HEK293T (cell line): ENCODE results near the gene GALK2.
A peak's percentile ranks its signal among the peaks of the same experiment; 100 is the strongest.

Source experiments
- CTCF ChIA-PET: fragments of 350-600 bp; formaldehyde crosslinking; extraction: SDS; loops from one replicate; lab custom pipeline; 2021; ENCODE audit warnings: antibody characterized with exemption, inconsistent platforms; lab: Yijun Ruan, JAX
- POLR2A ChIA-PET: fragments of 350-600 bp; formaldehyde crosslinking; extraction: SDS; loops from one replicate; lab custom pipeline; 2020; ENCODE audit warnings: antibody characterized with exemption, inconsistent platforms; lab: Yijun Ruan, JAX
- DNase-seq: peaks from one replicate; pipeline ENCODE4 v3.0.0; 2012; ENCODE audit warnings: mixed read lengths; ENCODE audit errors: extremely low spot score
- ARNT ChIP-seq: fragments of 450-650 bp; IDR thresholded peaks from 2 replicates; pipeline ENCODE4 v1.6.1; 2017; ENCODE audit warnings: mild to moderate bottlenecking
- BHLHE40 ChIP-seq: fragments of 450-650 bp; IDR thresholded peaks from 2 replicates; pipeline ENCODE4 v1.6.1; 2016; ENCODE audit warnings: mild to moderate bottlenecking, moderate library complexity, borderline replicate concordance
- CTBP1 ChIP-seq: fragments of 450-650 bp; IDR thresholded peaks from 2 replicates; pipeline ENCODE4 v1.6.1; 2016; ENCODE audit warnings: borderline replicate concordance
- ELF4 ChIP-seq: fragments of 450-650 bp; IDR thresholded peaks from 2 replicates; pipeline ENCODE4 v1.6.1; 2017; ENCODE audit warnings: antibody characterized with exemption
- FOXA1 ChIP-seq: fragments of 450-650 bp; IDR thresholded peaks from 2 replicates; pipeline ENCODE4 v1.6.1; 2016; ENCODE audit warnings: mild to moderate bottlenecking
- FOXK2 ChIP-seq: fragments of 450-650 bp; IDR thresholded peaks from 2 replicates; pipeline ENCODE4 v1.6.1; 2016; ENCODE audit warnings: mild to moderate bottlenecking
- FOXM1 ChIP-seq: fragments of 450-650 bp; IDR thresholded peaks from 2 replicates; pipeline ENCODE4 v1.6.1; 2017; ENCODE audit warnings: mild to moderate bottlenecking, borderline replicate concordance
- HDGF ChIP-seq: fragments of 450-650 bp; IDR thresholded peaks from 2 replicates; pipeline ENCODE4 v1.6.1; 2017; ENCODE audit warnings: antibody characterized with exemption, borderline replicate concordance
- L3MBTL2 ChIP-seq: fragments of 450-650 bp; conservative IDR thresholded peaks from 2 replicates; pipeline ENCODE4 v1.6.1; 2016; ENCODE audit warnings: mild to moderate bottlenecking
- LEF1 ChIP-seq: fragments of 450-650 bp; IDR thresholded peaks from 2 replicates; pipeline ENCODE4 v1.6.1; 2017; ENCODE audit warnings: mild to moderate bottlenecking, borderline replicate concordance
- NFRKB ChIP-seq: fragments of 450-650 bp; IDR thresholded peaks from 2 replicates; pipeline ENCODE4 v1.6.1; 2016; ENCODE audit warnings: mild to moderate bottlenecking, moderate library complexity
- PKNOX1 ChIP-seq: fragments of 450-650 bp; IDR thresholded peaks from 2 replicates; pipeline ENCODE4 v1.6.1; 2016
- SP1 ChIP-seq: fragments of 450-650 bp; IDR thresholded peaks from 2 replicates; pipeline ENCODE4 v1.6.1; 2017
- SUZ12 ChIP-seq: fragments of 450-650 bp; IDR thresholded peaks from 2 replicates; pipeline ENCODE4 v1.6.1; 2016; ENCODE audit warnings: mild to moderate bottlenecking
- TARDBP ChIP-seq: fragments of 450-650 bp; IDR thresholded peaks from 2 replicates; pipeline ENCODE4 v1.6.1; 2016
- ZNF384 ChIP-seq: fragments of 450-650 bp; IDR thresholded peaks from 2 replicates; pipeline ENCODE4 v1.6.1; 2016

Gene GALK2

GRCh38 chr15:49169880-49170597, at the start of gene GALK2:
GALK2 (plus strand) TSS chr15:49170247; CDS start chr15:49170323, 76 bp downstream.
- ChIA-PET CTCF (no interaction called here), POLR2A (interaction anchor here (0.5 to 2.0 kb wide), 10 partner anchors 9 to 292 kb away, joined by 3 to 22 read pairs (median 4); partner anchors contain the start of genes COPS2 and EID1)
- TF ChIP-seq CTBP1 (no peak), NFRKB (no peak), PKNOX1 (0 out of 2 replicates have a peak, but pooled peaks have one; percentile 8), FOXA1 (no peak), FOXK2 (no peak), ZNF384 (no peak), L3MBTL2 (peak; percentile 97)
- DNase-seq: peak; percentile 78

GRCh38 chr15:49120832-49121231, 49.2 kb upstream of the GALK2 start:
- no peak for DNase-seq
- CTCF ChIA-PET: interaction anchor here (0.8 kb wide), 1 partner anchor 53 kb away, joined by 3 read pairs; no protein-coding TSS in a partner anchor
- TF ChIP-seq HDGF: no peak
- POLR2A ChIA-PET: no interaction called here

GRCh38 chr15:49121901-49122300, 48.1 kb upstream of the GALK2 start:
- no peak for DNase-seq
- ChIA-PET POLR2A (no interaction called here), CTCF (no interaction called here)
- TF ChIP-seq FOXK2: no peak
- TF ChIP-seq NFRKB: no peak
- no peak for TF ChIP-seq ELF4
- TF ChIP-seq ZNF384: no peak
- no peak for TF ChIP-seq FOXM1
- no peak for TF ChIP-seq TARDBP
- TF ChIP-seq FOXA1: no peak
- TF ChIP-seq BHLHE40: no peak
- no peak for TF ChIP-seq L3MBTL2
- no peak for TF ChIP-seq SUZ12
- no peak for TF ChIP-seq HDGF
- no peak for TF ChIP-seq CTBP1
- TF ChIP-seq SP1: no peak
- TF ChIP-seq PKNOX1: no peak
- no peak for TF ChIP-seq ARNT

GRCh38 chr15:49122541-49123062, 47.4 kb upstream of the GALK2 start:
- no peak for TF ChIP-seq CTBP1
- no peak for TF ChIP-seq LEF1
- TF ChIP-seq FOXA1: no peak
- no peak for TF ChIP-seq L3MBTL2
- TF ChIP-seq TARDBP: no peak
- no peak for TF ChIP-seq FOXK2
- TF ChIP-seq ZNF384: no peak
- TF ChIP-seq NFRKB: no peak
- no peak for TF ChIP-seq HDGF
- ChIA-PET CTCF (no interaction called here), POLR2A (no interaction called here)
- no peak for DNase-seq

- TF ChIP-seq TARDBP: no peak
- no peak for TF ChIP-seq FOXK2
- TF ChIP-seq FOXA1: no peak
- TF ChIP-seq CTBP1: no peak
- no peak for TF ChIP-seq L3MBTL2
- no peak for TF ChIP-seq ZNF384
- TF ChIP-seq ELF4: no peak
- TF ChIP-seq LEF1: no peak
- no peak for TF ChIP-seq BHLHE40
- TF ChIP-seq ARNT: no peak
- no peak for TF ChIP-seq FOXM1
- TF ChIP-seq PKNOX1: no peak
- no peak for TF ChIP-seq SP1
- DNase-seq: no peak
- ChIA-PET POLR2A (no interaction called here), CTCF (no interaction called here)
These were observed 45.7 kb upstream of the GALK2 start for GRCh38 chr15:49124371-49124770.

GRCh38 chr15:49131403-49131802, 38.6 kb upstream of the GALK2 start:
- TF ChIP-seq PKNOX1 (no peak), NFRKB (no peak), SUZ12 (no peak), SP1 (no peak)
- ChIA-PET POLR2A (no interaction called here), CTCF (no interaction called here)

More at GRCh38 chr15:49131403-49131802, 38.6 kb upstream of the GALK2 start:
- DNase-seq: no peak
